SK-N-SH treated with all-trans-retinoic acid at 6 μM for 48 hours (cell line): Measurements from ENCODE around the gene BBS9.

Experiments
- ARNTL ChIP-seq: fragments of 450-650 bp; formaldehyde crosslinking; IDR thresholded peaks from 2 replicates; pipeline ENCODE4 v1.5.0; 2020; ENCODE audit warnings: low read depth, mild to moderate bottlenecking, moderate library complexity, borderline replicate concordance
- CREB5 ChIP-seq: fragments of 250-450 bp; sonication (Bioruptor Pico); IDR thresholded peaks from 2 replicates; pipeline ENCODE4 v1.5.1; 2020; ENCODE audit warnings: low read depth, mild to moderate bottlenecking, moderate library complexity
- CSDC2 ChIP-seq: fragments of 250-450 bp; sonication (Bioruptor Pico); IDR thresholded peaks from 2 replicates; pipeline ENCODE4 v1.5.0; 2020; ENCODE audit warnings: mild to moderate bottlenecking, moderate library complexity
- GLIS3 ChIP-seq: fragments of 250-450 bp; sonication (Bioruptor Pico); IDR thresholded peaks from 2 replicates; pipeline ENCODE4 v1.5.0; 2020; ENCODE audit warnings: mild to moderate bottlenecking, moderate library complexity
- PATZ1 ChIP-seq: fragments of 250-450 bp; sonication (Bioruptor Pico); IDR thresholded peaks from 2 replicates; pipeline ENCODE4 v1.8.0; 2020; ENCODE audit warnings: mild to moderate bottlenecking, moderate library complexity, borderline replicate concordance
- POU6F1 ChIP-seq: fragments of 250-450 bp; sonication (Bioruptor Pico); IDR thresholded peaks from 2 replicates; pipeline ENCODE4 v1.8.0; 2021; ENCODE audit warnings: low read depth, mild to moderate bottlenecking, moderate library complexity, borderline replicate concordance
- RARB ChIP-seq: fragments of 250-450 bp; sonication (Bioruptor Pico); IDR thresholded peaks from 2 replicates; pipeline ENCODE4 v1.8.0; 2021; ENCODE audit warnings: mild to moderate bottlenecking, moderate library complexity
- SNAI2 ChIP-seq: fragments of 250-450 bp; sonication (Bioruptor Pico); IDR thresholded peaks from 2 replicates; pipeline ENCODE4 v1.5.0; 2020; ENCODE audit warnings: mild to moderate bottlenecking, moderate library complexity
- TCF4 ChIP-seq: fragments of 250-450 bp; sonication (Bioruptor Pico); IDR thresholded peaks from 2 replicates; pipeline ENCODE4 v1.8.0; 2021; ENCODE audit warnings: mild to moderate bottlenecking, moderate library complexity, borderline replicate concordance
- TSHZ2 ChIP-seq: fragments of 250-450 bp; sonication (Bioruptor Pico); IDR thresholded peaks from 2 replicates; pipeline ENCODE4 v1.5.0; 2020; ENCODE audit warnings: mild to moderate bottlenecking, moderate library complexity
- ZFP3 ChIP-seq: fragments of 250-450 bp; sonication (Bioruptor Pico); IDR thresholded peaks from 2 replicates; pipeline ENCODE4 v1.5.0; 2020; ENCODE audit warnings: mild to moderate bottlenecking, moderate library complexity
- ZFP30 ChIP-seq: fragments of 450-650 bp; formaldehyde crosslinking; IDR thresholded peaks from 2 replicates; pipeline ENCODE4 v1.5.0; 2022; ENCODE audit warnings: mild to moderate bottlenecking, moderate library complexity
- ZNF565 ChIP-seq: fragments of 450-650 bp; formaldehyde crosslinking; conservative IDR thresholded peaks from 2 replicates; pipeline ENCODE4 v1.5.0; 2020; ENCODE audit warnings: low read depth, mild to moderate bottlenecking, moderate library complexity
- ZNF70 ChIP-seq: fragments of 450-650 bp; formaldehyde crosslinking; IDR thresholded peaks from 2 replicates; pipeline ENCODE4 v1.5.0; 2020; ENCODE audit warnings: mild to moderate bottlenecking, moderate library complexity

GRCh38 chr7:33273356-33273755, 144.0 kb downstream of the BBS9 start:
- TF ChIP-seq TSHZ2 (CRISPR knock-in tag) (no peak), RARB (CRISPR knock-in tag) (no peak), ZFP3 (CRISPR knock-in tag) (no peak), ZNF565 (CRISPR knock-in tag) (no peak), PATZ1 (CRISPR knock-in tag) (no peak), POU6F1 (CRISPR knock-in tag) (no peak), CSDC2 (CRISPR knock-in tag) (no peak), GLIS3 (CRISPR knock-in tag) (no peak), CREB5 (CRISPR knock-in tag) (no peak), SNAI2 (CRISPR knock-in tag) (no peak), ARNTL (CRISPR knock-in tag) (no peak), ZNF70 (CRISPR knock-in tag) (no peak), ZFP30 (CRISPR knock-in tag) (no peak), TCF4 (CRISPR knock-in tag) (no peak)
